ENCODE results near the gene PPM1B.

- TF ChIP-seq CTCF (IDR thresholded peaks at IDR 0.05) = no peak
- TF ChIP-seq POLR2A (IDR thresholded peaks at IDR 0.05) = no peak
Measured at GRCh38 chr2:44250376-44250775, 81.7 kb downstream of the PPM1B start.
